HS-5 (cell line): ENCODE measurements around the gene USF3.
A peak's percentile ranks its signal among the peaks of the same experiment; 100 is the strongest.
"Not testable (repeated sequence)": the region's sequence is repeated elsewhere in the genome, so short reads cannot be mapped to it uniquely, and the experiment has no call there.

Source experiments
- DNase-seq: peaks from one replicate; pipeline ENCODE4 v3.0.0-alpha.2; 2012; ENCODE audit warnings: low read depth

Gene USF3

GRCh38 chr3:113649174-113649845 lies 47.1 kb downstream of the USF3 start:
- DNase-seq, result no peak

DNA sequence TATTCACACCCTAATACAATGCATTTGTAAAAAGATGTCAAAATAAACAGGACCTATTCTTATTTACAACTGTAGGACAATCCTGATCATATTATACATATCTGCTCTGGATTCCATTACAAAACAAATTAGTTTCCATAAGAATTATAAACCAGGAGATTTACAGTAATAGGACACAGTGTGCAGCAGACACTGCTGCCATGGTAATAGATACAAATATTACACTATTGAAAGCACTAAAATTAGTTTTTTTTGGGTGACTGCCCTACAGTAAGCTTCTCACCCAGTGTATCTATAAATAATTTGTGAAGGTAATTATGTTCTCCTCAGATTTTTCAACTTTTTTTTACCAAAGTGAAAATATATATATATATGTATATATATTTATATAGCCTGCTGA lies 47.9 kb downstream of the USF3 start:
- no peak for DNase-seq

DNA sequence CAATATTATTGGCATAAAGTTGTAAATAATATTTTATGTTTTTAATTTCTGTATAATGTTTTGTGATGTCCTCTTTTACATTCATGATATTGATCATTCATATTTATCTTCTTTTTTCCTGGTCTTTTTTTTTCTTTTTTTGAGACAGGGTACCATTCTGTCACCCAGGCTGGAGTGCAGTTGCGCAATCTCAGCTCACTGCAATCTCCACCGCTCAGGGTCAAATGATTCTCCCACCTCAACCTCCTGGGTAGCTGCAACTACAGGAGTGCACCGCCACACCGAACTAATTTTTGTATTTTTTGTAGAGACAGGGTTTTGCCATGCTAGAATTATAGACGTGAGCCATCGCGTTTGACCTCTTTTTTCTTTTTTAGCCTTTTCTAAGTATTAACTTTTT lies 52.9 kb downstream of the USF3 start:
- no peak for DNase-seq

GRCh38 chr3:113638910-113639309 lies 57.5 kb downstream of the USF3 start:
- no peak for DNase-seq

DNA sequence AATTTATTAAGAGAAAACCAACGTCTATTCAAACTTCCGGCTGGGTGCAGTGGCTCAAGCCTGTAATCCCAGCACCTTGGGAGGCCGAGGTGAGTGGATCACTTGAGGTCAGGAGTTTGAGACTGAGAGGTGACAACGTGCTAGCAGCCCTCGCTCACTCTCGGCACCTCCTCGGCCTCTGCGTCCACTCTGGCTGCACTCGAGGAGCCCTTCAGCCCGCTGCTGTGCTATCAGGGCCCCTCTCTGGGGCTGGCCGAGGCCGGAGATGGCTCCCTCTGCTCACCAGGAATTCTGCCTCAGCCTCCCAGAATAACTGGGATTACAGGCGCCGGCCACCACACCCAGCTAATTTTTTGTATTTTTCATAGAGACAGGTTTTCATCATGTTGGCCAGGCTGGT lies 58.7 kb downstream of the USF3 start:
- DNase-seq, result no peak

- not testable (repeated sequence) for DNase-seq
Observed at GRCh38 chr3:113636034-113636433, 60.4 kb downstream of the USF3 start.

GRCh38 chr3:113634782-113635474 lies 61.5 kb downstream of the USF3 start:
- no peak for DNase-seq

GRCh38 chr3:113631573-113631972 lies 64.9 kb downstream of the USF3 start:
- no peak for DNase-seq

- no peak for DNase-seq
Observed at GRCh38 chr3:113630956-113631542, 65.4 kb downstream of the USF3 start.

GRCh38 chr3:113629584-113630421 lies 66.6 kb downstream of the USF3 start:
- no peak for DNase-seq

DNA sequence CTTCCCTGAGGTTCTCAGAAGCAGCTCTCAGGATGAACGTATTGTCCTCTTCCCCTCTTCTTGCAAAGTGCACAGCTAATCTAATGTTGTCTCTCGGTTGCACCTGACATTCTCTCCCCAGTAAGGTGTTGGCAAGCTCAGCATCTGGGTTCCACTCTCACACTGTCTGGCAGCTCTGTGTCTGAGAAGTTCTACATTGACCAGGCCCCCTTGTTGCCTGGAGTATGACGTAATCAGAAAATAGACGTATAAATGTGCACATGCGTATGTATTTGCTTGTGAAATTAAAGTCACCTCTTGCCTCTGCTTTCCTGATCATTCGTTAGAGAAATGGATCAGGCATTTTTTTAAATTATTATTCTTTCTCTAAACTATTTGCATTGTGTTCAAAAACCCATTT lies 67.7 kb downstream of the USF3 start:
- DNase-seq, result no peak

DNA sequence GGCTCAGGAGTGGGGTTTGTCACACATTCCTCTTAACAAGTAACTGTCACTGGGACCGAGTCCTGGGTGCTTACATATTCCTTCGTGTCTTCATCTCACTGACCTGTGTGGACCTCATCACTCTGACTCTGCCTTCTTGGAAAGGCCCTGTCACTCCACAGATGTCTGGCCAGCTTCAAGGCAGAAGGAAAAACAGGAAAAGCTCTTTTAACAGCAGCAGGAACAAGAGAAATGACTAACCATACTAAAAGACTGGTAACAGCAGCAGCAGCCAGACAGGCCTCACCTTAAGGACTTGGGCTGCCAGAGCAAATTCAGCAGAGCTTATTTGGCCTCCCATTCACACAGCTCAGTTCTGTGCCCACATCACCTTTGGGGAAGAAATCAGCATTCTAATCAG lies 68.1 kb downstream of the USF3 start:
- DNase-seq, result no peak

GRCh38 chr3:113626503-113627371 lies 69.7 kb downstream of the USF3 start:
- DNase-seq, result peak; percentile 39

DNA sequence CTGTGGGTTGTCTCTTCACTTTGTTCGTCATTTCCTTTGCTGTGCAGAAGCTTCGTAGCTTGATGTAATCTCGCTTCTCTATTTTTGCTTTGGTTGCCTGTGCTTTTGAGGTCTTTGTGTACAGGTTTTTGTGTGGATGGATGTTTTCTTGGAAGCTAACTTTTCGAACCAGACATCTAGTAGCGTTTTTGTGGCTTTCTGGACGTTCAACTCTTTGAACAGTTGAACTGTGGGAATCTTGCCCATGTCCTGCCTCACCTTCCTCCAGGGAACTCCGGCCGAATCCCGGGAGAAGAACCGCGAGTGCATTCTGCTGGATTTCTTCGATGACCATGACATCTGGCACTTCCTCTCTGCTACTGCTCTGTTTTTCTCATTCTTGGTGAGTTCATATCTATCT lies 70.6 kb downstream of the USF3 start:
- no peak for DNase-seq

DNA sequence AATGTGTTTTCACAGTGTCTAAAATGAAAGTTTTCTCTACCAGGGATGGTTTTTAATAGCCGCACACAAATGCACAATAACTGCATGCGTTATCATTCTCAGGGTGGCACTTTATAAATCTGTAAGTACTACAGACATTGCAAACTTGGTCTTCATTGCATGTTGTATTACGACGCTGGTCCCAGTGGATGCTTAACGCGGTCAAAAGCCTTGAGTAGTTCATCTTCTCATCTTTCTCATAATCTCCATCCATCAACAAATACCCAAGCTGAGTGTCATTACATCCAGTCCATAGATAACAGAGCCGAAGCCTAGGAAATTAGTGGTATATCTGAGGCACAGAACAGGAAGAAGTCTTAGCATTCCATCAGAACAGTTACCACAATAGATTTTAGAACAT lies 72.6 kb downstream of the USF3 start:
- DNase-seq, result no peak

DNA sequence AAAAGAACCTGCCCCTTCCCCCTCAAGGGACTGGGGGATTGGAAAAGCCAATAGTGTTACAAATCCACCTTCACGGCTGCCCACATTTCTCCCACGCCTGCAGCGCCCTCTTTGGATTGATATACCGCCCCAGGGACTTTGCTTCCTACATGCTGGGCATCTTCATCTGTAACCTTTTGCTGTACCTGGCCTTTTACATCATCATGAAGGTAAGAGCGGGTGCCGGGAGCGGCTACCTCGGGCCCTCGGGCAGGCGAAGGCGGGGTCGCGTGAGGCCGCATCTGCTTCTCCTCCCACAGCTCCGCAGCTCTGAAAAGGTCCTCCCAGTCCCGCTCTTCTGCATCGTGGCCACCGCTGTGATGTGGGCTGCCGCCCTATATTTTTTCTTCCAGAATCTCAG lies 73.1 kb downstream of the USF3 start:
- DNase-seq, result no peak

- DNase-seq, result no peak
Observed at GRCh38 chr3:113620091-113620490, 76.4 kb downstream of the USF3 start.

GRCh38 chr3:113617726-113618125 lies 78.7 kb downstream of the USF3 start:
- DNase-seq, result no peak

GRCh38 chr3:113615976-113616375 lies 80.5 kb downstream of the USF3 start:
- DNase-seq, result no peak

GRCh38 chr3:113614402-113614801 lies 82.0 kb downstream of the USF3 start:
- DNase-seq, result no peak

GRCh38 chr3:113607219-113607596 lies 89.2 kb downstream of the USF3 start:
- DNase-seq, result no peak
